GM12874 (cell line): ENCODE data around the gene TIAM1.

ENCODE experiments used
- CTCF ChIP-seq: IDR thresholded peaks from 2 replicates; pipeline ENCODE4 v1.5.1; 2011; ENCODE audit warnings: low read depth, mild to moderate bottlenecking, control low read depth, low read length, moderate library complexity; ENCODE audit not compliant: insufficient read depth

TIAM1 gene

GRCh38 chr21:31201548-31201947 is 142.5 kb downstream of the TIAM1 start:
- TF ChIP-seq CTCF = no peak

DNA sequence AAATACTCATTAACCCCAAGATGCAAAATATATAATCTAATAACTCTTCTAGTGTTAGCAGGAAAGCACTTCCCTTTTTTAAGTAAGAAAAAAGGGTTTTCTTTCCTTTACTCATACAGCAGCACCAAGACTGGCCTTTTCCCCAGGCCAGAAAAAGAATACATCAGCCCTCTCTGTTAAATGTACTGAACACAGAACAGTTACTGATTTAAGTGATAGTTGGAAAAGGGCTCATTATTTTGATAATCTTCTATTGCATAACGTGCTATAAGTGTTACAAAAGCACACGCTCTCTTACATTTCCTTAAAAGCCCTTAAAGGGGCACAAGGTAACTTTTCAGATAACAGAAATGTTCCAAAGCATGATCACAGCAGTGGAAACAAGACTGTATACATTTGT is 142.9 kb downstream of the TIAM1 start:
- TF ChIP-seq CTCF = no peak

- TF ChIP-seq CTCF = no peak
These were observed 145.5 kb downstream of the TIAM1 start for GRCh38 chr21:31198575-31198974.

DNA sequence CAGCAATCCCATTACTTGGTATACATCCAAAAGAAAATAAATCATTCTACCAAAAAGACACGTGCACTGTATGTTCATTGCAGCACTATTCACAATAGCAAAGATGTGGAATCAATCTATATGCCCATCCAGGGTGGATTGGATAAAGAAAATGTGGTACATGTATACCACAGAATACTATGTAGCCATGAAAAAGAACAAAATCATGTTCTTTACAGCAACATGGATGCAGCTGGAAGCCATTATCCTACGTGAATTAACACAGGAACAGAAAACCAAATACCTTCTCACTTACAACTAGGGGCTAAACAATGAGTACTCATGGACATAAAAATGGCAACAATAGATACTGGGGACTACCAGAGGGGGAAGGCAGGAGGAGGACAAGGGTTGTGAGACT is 147.3 kb downstream of the TIAM1 start:
- TF ChIP-seq CTCF = no peak

- no peak for TF ChIP-seq CTCF
These were observed 148.6 kb downstream of the TIAM1 start for GRCh38 chr21:31195334-31196015.

DNA sequence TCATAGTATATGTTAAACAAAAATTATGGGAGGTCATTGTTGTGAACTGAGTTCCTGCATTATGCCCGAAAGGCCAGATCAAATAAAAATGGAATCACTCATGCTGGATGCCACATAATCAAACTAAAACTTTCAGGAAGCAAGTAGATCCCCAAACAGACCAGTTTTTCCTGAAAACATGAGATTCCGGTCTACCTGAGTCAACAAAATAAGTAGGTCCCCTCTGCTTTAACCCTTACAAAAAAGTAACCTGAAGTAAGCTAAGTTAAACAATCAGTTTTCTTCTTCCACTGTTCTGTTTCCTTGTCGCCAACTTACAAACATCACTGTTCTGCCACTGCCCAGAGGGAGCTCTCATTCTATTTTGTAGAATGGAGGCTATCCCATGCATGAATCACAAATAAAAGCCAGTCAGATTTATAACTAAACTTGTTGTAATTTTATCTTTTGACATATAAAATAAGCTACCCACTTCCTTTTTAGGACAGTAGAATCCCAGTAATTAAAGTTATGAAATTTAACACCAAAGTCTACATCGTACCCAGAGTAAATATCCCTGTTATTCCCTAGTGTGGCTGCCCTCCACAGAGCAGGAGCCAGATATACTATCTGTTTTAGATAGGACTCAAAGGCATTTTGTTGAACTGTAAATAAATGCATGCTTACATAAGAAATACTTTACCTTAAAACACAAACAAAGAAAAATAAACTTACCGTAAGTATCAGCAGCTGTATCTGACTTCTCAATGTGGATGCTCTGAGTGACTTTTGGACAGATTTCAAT is 149.4 kb downstream of the TIAM1 start:
- no peak for TF ChIP-seq CTCF

GRCh38 chr21:31193761-31194160 is 150.3 kb downstream of the TIAM1 start:
- TF ChIP-seq CTCF = no peak
